Measurements from ENCODE around the gene ARHGEF10L.

ARHGEF10L gene

DNA sequence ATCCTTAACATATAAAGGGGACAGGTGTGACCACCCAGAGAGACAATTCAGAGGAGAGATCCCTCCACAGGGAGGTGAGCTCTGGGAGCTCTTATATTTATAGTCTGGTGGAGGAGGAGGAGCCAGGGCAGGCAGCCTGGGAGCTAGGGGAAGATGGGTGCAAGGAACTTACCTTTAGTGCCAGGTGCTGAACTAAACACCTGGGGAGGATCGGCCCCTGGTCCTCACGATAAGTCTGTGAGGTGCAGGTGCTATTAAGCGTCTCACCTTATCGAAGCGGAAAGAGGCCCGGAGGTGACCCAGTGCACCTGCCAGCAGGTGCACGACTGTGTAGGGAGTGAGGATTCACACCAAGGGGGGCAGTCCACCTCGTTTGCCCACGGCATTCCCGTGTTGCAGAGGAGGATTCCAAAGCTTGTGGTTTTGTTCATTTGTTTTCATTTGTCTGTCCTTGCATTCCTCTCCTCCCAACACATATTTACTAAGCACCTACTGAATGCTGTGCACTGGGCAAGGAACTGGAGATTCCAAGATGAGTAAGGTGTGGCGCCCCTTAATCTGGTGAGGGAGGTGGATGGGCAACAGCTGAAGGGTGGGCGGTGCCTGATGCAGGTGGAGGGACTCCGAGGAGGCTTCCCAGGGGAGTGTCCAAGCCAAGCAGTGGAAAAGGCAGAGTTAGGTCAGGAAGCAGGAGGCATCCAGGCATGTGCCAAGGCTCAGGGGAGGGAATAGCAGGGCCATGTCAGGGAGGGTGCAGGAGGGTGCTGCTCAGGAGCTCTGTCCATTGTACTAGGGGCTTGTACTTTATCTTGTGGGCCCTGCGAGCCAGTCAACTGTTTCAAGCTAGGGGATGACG is 11.5 kb downstream of the ARHGEF10L start:
- DNase-seq = peak; percentile 83

DNA sequence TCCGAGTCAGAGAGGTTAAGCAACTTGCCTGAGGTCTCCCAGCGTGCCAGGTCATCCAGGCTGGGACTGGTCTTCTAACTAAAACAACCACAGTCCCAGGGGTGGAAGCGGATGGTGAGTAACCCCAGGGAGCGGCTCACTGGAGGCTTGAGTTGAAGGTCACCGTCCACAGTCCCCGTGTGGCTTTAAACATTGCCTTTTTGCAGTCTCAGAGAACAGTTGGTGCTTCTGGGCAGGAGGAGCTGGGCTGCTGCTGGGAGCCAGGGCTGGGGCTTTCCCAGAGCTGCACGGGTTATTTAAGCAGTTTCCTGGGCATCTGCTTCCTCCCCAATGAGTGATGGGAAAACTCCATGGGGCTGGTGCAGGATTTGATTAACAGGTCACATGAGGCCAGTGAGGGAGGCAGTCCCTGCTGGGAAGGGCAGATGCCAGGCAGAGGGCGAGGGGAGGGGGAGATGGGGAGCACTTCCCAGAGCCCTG is 12.3 kb downstream of the ARHGEF10L start:
- no peak for DNase-seq

DNA sequence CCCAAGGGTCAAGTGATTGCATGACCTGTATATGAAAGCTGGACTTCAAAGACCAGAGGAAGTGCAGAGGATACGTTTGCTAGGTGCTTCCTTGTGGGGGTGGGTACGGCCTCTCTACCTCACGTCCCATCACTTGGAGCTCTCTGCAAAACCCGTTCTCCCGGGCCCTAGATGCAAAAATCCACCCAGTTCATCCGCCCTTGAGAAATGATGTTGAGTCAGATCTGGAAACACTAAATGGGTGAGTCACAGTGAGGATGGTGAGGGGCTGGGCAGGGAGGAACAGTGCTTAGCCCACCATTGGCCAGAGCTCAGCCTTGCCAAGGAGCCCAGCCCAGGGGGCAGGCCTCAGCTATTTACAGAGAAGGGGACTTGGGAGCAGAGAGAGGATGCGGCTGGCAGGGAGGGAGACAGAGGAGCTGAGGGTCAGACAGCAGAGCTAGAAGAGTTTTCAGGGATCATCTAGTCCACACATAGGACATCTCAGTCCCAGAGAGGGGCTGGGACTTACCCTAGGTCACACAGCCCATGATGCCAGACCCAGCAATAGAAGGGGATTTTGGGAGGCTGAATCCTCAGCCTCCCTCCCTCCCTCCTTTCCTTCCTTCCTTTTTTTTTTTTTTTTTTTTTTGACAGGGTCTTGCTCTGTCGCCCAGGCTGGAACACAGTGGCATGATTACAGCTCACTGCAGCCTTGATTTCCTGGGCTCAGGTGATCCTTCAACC is 14.6 kb downstream of the ARHGEF10L start:
- no peak for DNase-seq

DNA sequence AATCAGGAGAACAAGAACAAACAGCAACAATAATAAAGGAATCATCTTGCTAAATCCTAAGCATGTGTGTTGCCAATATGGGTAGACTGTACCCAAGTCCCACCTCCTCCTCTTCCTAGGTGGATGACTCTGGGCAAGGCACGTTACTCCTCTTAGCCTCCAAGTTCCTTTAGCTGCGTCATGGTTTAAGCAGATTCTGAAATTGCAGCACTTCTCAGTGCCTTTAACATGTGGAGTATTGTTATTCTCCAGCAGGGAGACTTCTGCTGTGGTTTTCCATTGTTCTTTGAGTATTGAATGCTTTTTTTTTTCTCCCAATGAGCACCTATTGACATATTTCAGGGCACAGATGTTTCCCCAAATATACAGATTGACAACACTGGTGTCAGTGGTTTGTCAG is 15.5 kb downstream of the ARHGEF10L start:
- DNase-seq = no peak

DNA sequence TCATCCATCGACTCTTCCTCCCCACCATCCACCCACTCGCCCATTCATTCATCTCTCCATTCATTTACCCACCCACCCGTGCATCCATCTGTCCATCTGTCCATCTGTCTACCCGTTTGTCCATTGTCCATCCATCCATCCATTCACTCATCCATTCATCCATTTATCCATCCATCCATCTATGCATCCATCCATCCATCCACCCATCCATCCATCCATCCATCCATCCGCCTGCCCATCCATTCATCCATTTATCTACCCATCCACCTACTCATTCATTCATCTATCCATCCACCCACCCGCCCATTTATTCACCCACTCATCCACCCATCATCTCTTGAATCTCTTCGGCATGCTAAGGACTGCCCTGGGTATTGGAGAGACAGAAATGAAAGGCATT is 18.5 kb downstream of the ARHGEF10L start:
- DNase-seq = no peak

DNA sequence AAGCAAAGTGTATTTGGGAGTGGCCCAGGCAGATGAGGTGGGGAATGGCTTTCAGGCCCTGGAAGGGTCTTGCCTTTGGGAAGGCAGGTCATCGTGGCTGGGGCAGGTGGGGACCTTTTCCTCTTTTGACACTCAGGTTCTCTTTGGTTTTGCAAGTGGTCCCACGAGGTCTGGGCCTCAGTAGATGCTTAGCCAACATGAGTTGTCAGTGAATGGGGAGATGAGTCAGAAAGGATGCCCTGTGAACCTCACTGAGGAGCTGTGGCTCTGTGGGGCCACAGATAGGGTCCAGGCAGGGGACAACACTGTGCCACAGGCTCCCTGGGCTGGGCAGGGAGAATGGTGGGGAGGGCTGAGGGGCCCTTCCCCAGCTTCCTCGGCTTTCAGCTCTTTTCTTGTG is 19.0 kb downstream of the ARHGEF10L start:
- DNase-seq = no peak

DNA sequence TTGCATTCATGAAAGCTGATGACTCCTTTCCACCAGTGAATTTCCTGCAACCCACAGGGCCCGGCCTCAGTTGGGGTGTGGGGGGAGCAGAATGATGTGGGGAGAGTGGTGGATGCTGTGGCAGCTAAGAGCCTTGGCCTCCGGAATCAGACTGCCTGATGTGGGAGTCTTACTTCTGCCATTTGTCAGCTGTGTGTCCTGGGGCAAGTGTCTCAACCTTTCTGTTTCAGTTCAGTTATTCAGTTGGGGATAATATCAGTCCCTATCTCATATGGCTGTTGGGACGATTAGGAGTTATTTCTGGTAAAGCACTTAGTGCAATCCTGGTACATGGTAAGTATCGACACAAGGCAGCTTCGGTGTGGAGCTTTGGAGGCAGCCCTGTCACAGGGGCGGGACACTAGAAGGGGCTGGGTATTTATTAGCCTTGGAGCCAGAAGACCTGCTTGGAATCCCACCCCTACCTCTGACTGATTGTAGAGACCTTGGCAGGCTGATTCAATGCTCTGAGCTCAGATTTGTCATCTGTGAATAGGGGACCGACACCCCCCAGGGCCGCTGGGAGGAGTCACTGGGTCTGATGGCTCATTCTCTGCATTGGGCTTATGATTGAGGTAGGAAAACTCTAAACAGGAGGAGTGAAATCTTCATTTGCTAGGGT is 19.6 kb downstream of the ARHGEF10L start:
- no peak for DNase-seq

DNA sequence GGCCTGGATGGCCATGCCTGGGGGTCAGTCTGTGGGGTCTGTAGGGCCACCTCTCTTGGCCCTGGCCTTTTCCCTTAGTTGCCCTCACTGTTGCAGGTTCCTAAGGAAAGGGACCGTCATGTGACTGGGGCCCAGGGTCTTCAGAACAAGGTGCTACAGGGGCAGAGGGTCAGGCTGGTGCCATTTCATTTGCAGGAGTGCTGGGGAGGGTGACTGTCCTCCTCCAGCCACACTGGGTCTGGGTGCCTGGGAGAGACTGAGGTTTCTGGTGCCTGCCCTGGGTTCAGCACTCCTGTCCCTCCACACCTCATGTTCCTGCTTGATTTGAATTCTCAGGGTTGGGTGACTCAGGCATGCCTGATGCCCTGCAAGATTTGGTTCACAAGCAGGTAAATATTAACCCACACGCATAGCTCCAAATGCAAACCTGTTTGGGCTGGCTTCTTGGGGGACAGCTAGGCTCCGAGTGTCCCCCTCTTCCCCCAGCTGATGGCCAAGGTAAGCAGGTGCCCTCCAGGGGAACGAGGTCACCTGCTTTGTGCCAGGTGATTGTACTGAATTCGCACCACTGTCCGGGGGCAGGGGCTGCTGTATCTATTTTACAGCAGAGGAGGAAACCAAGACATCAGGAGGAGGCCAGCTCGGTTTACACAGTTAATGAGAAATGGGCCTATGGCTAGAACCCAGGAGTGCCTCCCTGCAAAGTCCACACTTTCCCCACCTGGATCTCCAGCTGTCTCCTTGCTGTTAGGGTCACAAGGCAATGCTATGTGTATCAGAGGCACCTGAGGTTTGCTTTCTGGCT is 20.3 kb downstream of the ARHGEF10L start:
- no peak for DNase-seq

DNA sequence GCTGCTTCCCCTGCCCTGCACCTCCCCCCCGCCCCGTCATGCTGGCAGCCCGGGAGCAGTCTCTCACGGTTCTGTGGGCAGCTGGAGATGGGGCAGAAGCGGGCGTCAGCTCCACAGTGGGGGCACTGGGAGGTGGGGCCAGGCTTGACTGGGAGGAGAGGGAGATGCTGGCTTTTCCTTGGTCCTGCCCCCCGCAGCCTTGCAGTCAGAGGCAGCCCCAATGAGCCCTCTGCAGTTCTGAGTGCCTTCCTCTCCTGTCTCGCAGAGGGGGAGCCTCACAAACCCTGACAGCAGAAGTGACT is 21.7 kb downstream of the ARHGEF10L start:
- no peak for DNase-seq

DNA sequence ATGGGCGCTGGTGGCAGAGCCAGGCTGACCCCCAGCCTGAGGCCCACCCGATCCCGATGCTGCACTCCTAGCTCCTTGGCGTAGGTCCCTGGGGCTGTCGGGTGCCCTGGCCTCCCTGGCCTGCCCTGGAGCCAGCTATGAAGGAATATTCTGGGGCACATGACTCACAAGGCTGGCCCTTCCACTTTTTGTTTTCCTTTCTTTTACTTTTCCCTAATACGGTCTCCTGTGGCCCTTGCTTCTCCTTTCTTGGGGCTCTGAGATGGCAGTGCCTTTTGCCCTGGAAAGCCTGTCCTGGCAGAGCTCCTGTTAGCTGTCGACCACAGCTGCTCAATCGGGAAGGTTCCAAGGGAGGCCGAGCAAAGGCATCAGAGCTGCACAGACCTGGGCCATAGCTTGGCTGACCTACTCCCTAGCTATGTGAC is 22.1 kb downstream of the ARHGEF10L start:
- DNase-seq = no peak

DNA sequence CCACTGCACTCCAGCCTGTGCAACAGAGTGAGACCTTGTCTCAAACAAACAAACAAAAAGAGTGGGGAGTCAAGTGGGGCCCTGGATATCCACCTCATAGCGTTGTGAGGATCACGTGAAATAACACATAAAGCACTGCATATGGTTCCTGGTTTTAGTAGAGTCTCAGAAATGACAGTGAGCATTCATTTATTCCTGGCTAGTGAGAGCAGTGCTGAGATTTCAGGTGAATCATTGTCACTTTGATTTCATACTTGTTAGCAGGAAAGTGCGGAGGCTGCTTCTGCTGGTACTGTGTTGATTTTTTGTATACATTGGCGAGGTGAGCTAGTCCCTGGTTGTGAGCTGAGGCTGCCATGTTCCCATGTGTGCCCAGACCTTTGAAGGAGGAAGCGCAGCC is 22.9 kb downstream of the ARHGEF10L start:
- DNase-seq = no peak

DNA sequence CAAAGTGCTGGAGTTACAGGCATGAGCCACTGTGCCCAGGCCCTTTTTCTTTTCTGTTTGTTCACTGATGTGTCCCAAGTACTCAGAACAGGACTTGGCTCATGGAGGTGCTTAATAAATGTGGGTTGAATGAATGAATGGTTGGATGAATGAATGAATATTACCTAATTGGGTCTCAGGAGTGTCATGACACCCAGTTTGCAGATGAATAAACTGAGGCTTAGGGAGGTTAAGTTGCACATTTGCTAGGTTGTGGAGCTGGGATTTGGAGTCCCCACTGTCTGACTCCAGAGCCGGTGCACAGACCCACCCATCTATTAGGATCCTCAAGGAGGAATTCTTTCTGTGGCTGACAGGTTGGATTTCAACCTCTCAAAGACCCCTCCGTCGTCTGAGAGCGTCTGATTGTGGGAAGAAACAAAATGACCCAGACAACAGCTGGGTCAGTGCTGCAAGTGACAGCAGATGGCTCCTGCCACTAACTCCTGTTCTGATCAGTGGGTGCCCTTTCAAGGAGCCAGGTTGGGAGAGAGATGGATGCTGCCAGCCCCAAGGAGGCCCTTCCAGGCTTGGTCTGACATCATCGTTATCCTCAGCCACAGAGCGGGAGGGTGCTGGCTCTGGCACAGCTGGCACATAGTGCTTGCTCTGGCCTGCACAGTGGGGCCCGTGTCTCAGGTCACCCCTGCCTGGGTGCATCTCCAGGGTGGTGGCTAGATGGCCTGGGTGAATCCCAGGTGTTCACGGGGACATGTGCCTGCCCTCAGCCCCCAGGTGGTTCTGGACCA is 24.2 kb downstream of the ARHGEF10L start:
- DNase-seq = no peak

DNA sequence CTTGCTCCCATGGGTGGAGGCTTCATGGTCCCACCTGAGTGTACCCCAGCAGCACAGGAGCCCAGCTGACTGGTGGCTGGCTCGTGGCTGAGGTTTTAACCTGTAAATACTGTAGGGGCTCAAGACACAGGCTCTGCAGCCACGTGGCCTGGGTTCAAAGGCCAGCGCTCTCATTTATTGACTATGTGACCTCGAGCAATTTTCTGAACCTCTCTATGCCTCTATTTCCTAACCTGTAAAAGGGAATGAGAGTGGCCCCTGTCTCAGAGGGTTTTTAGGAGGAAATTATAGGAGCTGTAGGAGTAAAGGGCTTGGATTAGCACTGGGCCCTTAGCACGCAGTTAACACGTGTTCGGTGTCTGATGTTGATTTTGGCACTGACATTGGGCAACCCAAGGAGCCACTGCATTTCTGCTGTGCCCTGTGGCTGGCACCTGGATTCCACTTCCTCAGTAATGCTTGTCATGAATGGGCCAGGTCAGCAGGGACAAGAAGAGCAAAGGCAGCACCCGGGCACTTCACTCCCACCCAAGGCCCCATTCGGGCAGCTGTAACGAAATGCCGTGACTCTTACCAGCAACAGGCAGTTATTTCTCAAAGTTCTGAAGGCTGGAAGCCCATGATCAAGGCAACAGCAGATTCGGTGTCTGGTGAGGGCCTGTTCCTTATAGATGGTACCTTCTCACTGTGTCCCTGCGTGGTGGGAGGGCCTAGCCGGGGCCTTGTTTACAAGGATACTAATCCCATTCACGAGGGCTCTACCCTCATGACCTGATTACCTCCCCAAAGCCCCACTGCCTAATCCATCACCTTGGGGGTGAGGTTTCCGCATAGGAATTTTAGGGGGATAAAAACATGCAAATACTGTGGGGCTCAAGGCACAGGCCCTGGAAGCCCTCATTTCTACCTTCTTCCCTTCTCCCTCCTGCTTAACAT is 25.2 kb downstream of the ARHGEF10L start:
- DNase-seq = no peak

DNA sequence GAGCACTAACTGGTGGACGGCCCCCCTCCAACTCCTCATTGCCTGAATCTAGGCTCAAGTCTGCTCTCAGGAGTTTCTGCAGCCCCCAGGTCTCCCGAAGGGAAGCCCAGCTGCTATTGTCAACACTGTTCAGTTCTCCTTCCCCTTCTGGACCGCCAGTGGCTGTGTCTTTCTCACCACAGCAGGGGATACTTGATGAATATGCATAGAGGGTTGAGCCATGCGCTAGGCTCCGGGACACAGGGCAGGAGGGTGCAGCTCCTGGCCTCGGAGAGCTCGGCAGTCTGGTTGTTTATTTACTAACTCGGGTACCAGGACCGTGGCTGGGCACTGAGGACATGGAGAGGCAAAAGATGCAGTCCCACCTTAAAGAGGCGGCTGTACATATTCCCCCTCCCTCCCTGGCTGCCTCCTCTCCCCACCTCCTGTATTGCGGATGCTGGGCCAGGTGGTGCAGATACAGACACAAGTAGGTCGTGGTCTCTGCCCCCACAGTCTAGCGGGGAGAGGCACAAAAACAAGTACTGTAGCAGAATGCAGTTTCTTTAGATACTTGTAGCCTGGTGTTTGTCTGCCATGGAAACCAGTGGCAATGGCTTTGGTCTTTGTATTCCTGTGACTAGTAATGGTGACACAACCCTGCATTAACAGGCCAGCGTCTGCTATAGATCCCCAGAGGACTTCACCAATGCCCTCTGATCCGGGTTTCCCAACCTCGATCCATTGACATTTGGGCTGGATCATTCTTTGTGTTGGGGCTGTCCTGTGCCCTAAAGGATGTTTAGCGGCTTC is 26.2 kb downstream of the ARHGEF10L start:
- no peak for DNase-seq

DNA sequence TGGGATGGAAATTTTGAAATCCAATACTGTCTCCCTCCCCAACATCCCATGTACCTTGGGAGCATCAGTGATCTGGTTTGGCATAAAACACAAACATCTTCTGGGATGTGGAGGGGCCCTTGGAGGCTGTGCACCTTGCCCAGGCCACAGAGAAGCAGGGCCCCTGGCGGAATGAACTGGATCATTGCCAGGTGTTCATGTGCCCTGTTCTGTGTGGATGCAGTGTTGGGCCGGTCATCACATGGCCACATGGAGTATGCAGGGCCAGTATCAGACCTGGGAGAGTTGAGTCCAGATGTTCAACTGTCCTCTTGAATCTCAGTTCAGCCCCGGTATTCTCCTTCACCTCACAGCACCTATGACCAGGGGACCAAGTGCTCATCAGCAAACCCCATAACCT is 26.9 kb downstream of the ARHGEF10L start:
- DNase-seq = no peak

DNA sequence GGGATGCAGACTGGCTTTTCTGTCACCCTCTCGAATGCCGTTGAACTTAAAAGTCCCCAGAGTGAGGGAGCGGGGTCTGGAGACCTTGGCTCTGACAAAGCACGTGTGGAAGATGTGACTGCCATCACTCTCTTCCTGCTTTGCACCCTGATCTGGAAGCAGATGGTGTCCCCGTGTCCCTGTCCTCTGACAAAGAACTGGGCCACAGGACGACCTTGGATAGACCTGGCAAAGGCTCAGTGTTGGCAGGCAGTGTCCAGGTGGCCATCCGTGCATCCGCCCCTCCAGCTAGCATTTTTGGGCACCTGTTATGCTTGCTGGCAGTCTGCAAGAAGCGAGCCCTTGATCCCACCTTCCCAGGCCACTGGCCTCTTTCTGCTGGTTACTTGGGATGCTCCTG is 27.4 kb downstream of the ARHGEF10L start:
- no peak for DNase-seq

DNA sequence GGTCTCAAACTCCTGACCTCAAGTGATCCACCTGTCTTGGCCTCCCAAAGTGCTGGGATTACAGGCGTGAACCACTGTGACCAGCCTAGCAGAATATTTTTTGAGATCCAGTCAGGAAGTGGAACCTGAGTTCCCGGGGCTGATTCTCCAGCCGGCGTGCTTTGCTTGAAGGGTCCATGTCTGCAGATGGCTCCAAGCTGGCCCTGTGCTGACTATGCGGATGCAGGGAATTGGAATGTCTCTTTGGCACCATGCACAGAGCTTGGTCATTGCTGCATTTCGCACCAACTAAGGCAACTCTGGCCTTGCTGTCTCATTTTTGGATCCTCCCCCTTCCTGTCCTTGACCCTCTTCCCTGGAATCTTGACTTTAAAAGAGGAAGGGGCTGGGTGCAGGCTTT is 28.1 kb downstream of the ARHGEF10L start:
- DNase-seq = no peak

DNA sequence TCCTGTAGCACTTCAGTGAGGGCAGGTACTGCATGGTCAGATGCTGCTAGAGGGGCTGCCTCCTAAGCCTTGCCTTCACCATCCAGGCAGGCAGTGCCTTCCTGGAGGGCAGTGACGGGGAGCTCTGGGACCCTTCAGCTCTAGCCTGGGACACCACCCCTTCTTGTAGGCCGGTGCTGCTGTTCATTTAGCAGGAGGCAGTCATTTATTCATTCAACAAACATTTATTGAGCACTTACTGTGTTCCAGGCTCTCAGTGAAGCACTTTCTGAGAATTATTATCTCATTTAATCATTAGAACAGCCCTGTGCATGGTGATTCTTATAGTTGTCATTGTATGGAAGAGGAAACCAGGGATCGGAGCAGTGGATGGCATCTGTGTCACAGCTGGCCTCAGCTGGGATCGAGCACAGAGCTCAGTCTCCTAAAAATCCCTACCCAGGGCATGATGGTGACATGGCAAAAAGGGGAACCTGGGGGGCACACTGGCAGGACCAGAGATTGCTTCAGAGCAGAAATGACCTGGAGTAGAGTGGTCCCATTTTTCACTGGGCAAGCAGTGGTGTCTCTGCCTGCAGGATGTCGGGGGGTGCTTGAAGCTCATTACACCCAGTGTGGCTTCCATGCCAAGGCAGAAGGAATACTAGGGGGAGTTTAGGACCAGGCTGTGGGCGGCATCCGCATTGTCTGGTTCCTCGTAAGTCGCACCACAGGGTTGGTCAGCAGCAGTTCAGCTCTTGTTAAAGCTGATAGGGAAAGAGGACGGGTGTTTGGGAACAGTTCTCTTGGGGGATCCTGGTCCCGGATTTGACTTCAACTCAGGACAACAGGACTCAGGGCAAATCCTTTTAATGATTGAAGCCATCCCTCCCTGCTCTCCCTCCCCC is 28.8 kb downstream of the ARHGEF10L start:
- no peak for DNase-seq
